Panc1 (cell line): ENCODE data around the gene RSPO3. TPM values are rescaled to one million over a fixed set of nuclear protein-coding genes. Genes with fewer than 3 reads are reported as not detected.
A peak's percentile ranks its signal among the peaks of the same experiment; 100 is the strongest.
"Not testable (repeated sequence)": the region's sequence is repeated elsewhere in the genome, so short reads cannot be mapped to it uniquely, and the experiment has no call there.

Source experiments
- ATAC-seq: fragments of 200-7000 bp; cut with Tn5 transposase; 2 replicates; pipeline ENCODE4 v1.9.1; 2020; ENCODE audit warnings: mild to moderate bottlenecking, moderate library complexity
- BruUV-seq: library from RNA; stranded (reverse); fragments of 400-500 nt; replicated peaks from 2 replicates; lab custom pipeline; 2021; lab: Mats Ljungman, UMichigan
- CTCF ChIA-PET: fragments of 300-600 bp; sonication (Branson Sonifier 250); formaldehyde crosslinking; loops from one replicate; lab custom pipeline; 2022; ENCODE audit warnings: antibody characterized with exemption; lab: Charles Lee
- POLR2A ChIA-PET: fragments of 300-600 bp; sonication (Branson Sonifier 250); formaldehyde crosslinking; loops from one replicate; lab custom pipeline; 2022; ENCODE audit warnings: antibody characterized with exemption; lab: Charles Lee
- DNase-seq: peaks from one replicate; pipeline ENCODE4 v3.0.0-alpha.2; 2010; ENCODE audit warnings: low read depth, low spot score
- H3K27ac ChIP-seq: 2 replicates; pipeline ENCODE4 v1.5.1; 2011; ENCODE audit warnings: mild to moderate bottlenecking, low read length, inconsistent platforms
- H3K27me3 ChIP-seq: fragments of 200-500 bp; sonication (Bioruptor generic); 2 replicates; pipeline ENCODE4 v1.6.0; 2014; ENCODE audit warnings: low read length, inconsistent platforms; ENCODE audit not compliant: control insufficient read depth, insufficient read depth
- H3K36me3 ChIP-seq: fragments of 200-500 bp; sonication (Bioruptor generic); 2 replicates; pipeline ENCODE4 v1.5.1; 2014; ENCODE audit warnings: inconsistent platforms, mild to moderate bottlenecking, low read length, moderate library complexity; ENCODE audit not compliant: control insufficient read depth, insufficient read depth
- H3K4me1 ChIP-seq: 2 replicates; pipeline ENCODE4 v1.5.1; 2011; ENCODE audit warnings: inconsistent platforms, mild to moderate bottlenecking, low read length, moderate library complexity; ENCODE audit not compliant: control insufficient read depth, insufficient read depth
- H3K4me3 ChIP-seq, 2 experiments: 2 replicates each; pipeline ENCODE4 v1.5.1; 2011 to 2012; ENCODE audit warnings: low read depth in 2 of 2, low read length in 2 of 2, mild to moderate bottlenecking in 2 of 2, inconsistent platforms in 1 of 2, moderate library complexity in 1 of 2
- H3K9me3 ChIP-seq: fragments of 200-500 bp; sonication (Bioruptor generic); 2 replicates; pipeline ENCODE4 v1.5.1; 2014; ENCODE audit warnings: low read depth, mild to moderate bottlenecking, inconsistent platforms, low read length, moderate library complexity; ENCODE audit not compliant: control insufficient read depth, insufficient read depth
- CTCF ChIP-seq: fragments of 450-650 bp; IDR thresholded peaks from 2 replicates; pipeline ENCODE4 v1.5.1; 2017; ENCODE audit warnings: mild to moderate bottlenecking
- SIN3A ChIP-seq: IDR thresholded peaks from 2 replicates; pipeline ENCODE4 v1.6.1; 2012; ENCODE audit warnings: low read depth, mild to moderate bottlenecking, low read length, moderate library complexity, borderline replicate concordance; ENCODE audit not compliant: insufficient read depth
- TCF7L2 ChIP-seq: IDR thresholded peaks from 2 replicates; pipeline ENCODE4 v1.6.1; 2011; ENCODE audit warnings: mild to moderate bottlenecking, low read depth, low read length, inconsistent platforms
- in situ Hi-C: cut with HindIII; loops from 2 replicates; pipeline ENCODE4 v1.10.0; 2016; ENCODE audit warnings: low sequenced_read_pairs, low pct_unique_long_range_greater_than_20kb
- intact Hi-C: fragments of 100-400 bp; cut with micrococcal nuclease; formaldehyde crosslinking; loops from one replicate; pipeline ENCODE4 v1.10.0; 2022; ENCODE audit not compliant: unreplicated experiment
- total RNA-seq: library from RNA; stranded (reverse); gene quantifications from one replicate; pipeline ENCODE4 v1.2.1, GENCODE V29; 2021; ENCODE audit not compliant: unreplicated experiment

Gene RSPO3
- total RNA-seq, 1 experiment from 2014 or later = not detected

- no peak for ATAC-seq
- CTCF ChIA-PET = no interaction called here
These were observed 23.7 kb upstream of the RSPO3 start for GRCh38 chr6:127094791-127095190.

GRCh38 chr6:127096167-127096566, 22.3 kb upstream of the RSPO3 start:
- H3K27ac ChIP-seq = no peak overlapping the region
- no peak for TF ChIP-seq SIN3A
- TF ChIP-seq TCF7L2 = no peak
- no peak for TF ChIP-seq CTCF
- in situ Hi-C loops = no loop called here
- H3K9me3 ChIP-seq = no peaks in the 10 kb centered on the region
- POLR2A ChIA-PET = no interaction called here
- ATAC-seq = no peak
- H3K4me1 ChIP-seq = no peaks in the 10 kb centered on the region
- CTCF ChIA-PET = no interaction called here
- intact Hi-C loops = no loop called here
- BruUV-seq = no TSS peak
- no peaks in the 10 kb centered on the region for H3K36me3 ChIP-seq
- H3K4me3 ChIP-seq = no peak overlapping the region
- H3K27me3 ChIP-seq = peaks cover 2% of the 10 kb centered on the region; the same call in 1 of the 2 replicates
- no peak for DNase-seq

More at GRCh38 chr6:127094791-127095190, 23.7 kb upstream of the RSPO3 start:
- H3K9me3 ChIP-seq = no peaks in the 10 kb centered on the region
- TF ChIP-seq CTCF = no peak
- TF ChIP-seq SIN3A = no peak
- no peak overlapping the region for H3K27ac ChIP-seq
- POLR2A ChIA-PET = no interaction called here
- DNase-seq = no peak
- BruUV-seq = no TSS peak
- in situ Hi-C loops (no loop called here), intact Hi-C loops (no loop called here)
- no peaks in the 10 kb centered on the region for H3K4me1 ChIP-seq
- H3K4me3 ChIP-seq = no peak overlapping the region
- no peaks in the 10 kb centered on the region for H3K36me3 ChIP-seq
- peaks cover 2% of the 10 kb centered on the region; the same call in 1 of the 2 replicates for H3K27me3 ChIP-seq

GRCh38 chr6:127097442-127097841, 21.0 kb upstream of the RSPO3 start:
- BruUV-seq, CTCF ChIA-PET: not testable (repeated sequence)

GRCh38 chr6:127100510-127101140, 17.8 kb upstream of the RSPO3 start:
- ATAC-seq (no peak; the same call in 1 of the 2 replicates), DNase-seq (no peak)
- intact Hi-C loops (no loop called here), in situ Hi-C loops (no loop called here)
- Histone ChIP-seq H3K4me1 (no peaks in the 10 kb centered on the region), H3K27me3 (peaks cover 2% of the 10 kb centered on the region; the same call in 1 of the 2 replicates), H3K36me3 (no peaks in the 10 kb centered on the region), H3K4me3 (no peak overlapping the region), H3K27ac (no peak overlapping the region), H3K9me3 (no peaks in the 10 kb centered on the region)
- peak; percentile 38; the same call in 1 of the 2 replicates for TF ChIP-seq CTCF
- TF ChIP-seq TCF7L2 = no peak
- ChIA-PET CTCF (interaction anchor here (0.6 kb wide), 2 partner anchors 144 to 1037 kb away, joined by 3 to 5 read pairs; no protein-coding TSS in a partner anchor), POLR2A (no interaction called here)
- no TSS peak for BruUV-seq

More at GRCh38 chr6:127097442-127097841, 21.0 kb upstream of the RSPO3 start:
- POLR2A ChIA-PET, DNase-seq, H3K4me3 ChIP-seq, H3K36me3 ChIP-seq, H3K9me3 ChIP-seq, in situ Hi-C loops, H3K27me3 ChIP-seq, H3K4me1 ChIP-seq, H3K27ac ChIP-seq, ATAC-seq, intact Hi-C loops: not testable (repeated sequence)
